Activated T-helper 2 cell treated with anti-CD3 and anti-CD28 coated beads, Interferon-gamma antibody, Interleukin-2, Interleukin-4, amounts not matched to agents 10 μg/mL and 5 μg/mL and 100 μg/mL, durations not matched to agents 14 hours and 24 hours and 36 hours (primary cell): ENCODE results near the gene DOCK9. TPM values are rescaled to one million over a fixed set of nuclear protein-coding genes. Genes with fewer than 3 reads are reported as not detected.
A peak's percentile ranks its signal among the peaks of the same experiment; 100 is the strongest.

Source experiments
- DNase-seq: peaks from one replicate; pipeline ENCODE4 v3.0.0; 2021; ENCODE audit warnings: low spot score
- H3K27ac Mint-ChIP-seq: one replicate; pipeline ENCODE4 v1.8.0; 2021; ENCODE audit warnings: mixed read lengths
- H3K27me3 Mint-ChIP-seq: one replicate; pipeline ENCODE4 v1.8.0; 2021; ENCODE audit warnings: low read depth, mixed read lengths
- H3K36me3 Mint-ChIP-seq: one replicate; pipeline ENCODE4 v1.8.0; 2021; ENCODE audit warnings: low read depth, mixed read lengths
- H3K4me1 Mint-ChIP-seq: one replicate; pipeline ENCODE4 v1.8.0; 2021; ENCODE audit warnings: low read depth, mixed read lengths
- H3K4me3 Mint-ChIP-seq: one replicate; pipeline ENCODE4 v1.8.0; 2021; ENCODE audit warnings: low read depth, mild to moderate bottlenecking, moderate library complexity, mixed read lengths
- H3K9me3 Mint-ChIP-seq: one replicate; pipeline ENCODE4 v1.8.0; 2021; ENCODE audit warnings: mixed read lengths
- intact Hi-C: fragments of 100-400 bp; cut with micrococcal nuclease; formaldehyde crosslinking; loops from one replicate; pipeline ENCODE4 v1.15.1; 2023
- total RNA-seq: library from RNA; stranded (reverse); gene quantifications from 2 replicates; pipeline ENCODE4 v1.2.3, GENCODE V29; 2022

DOCK9 gene
- total RNA-seq, 1 donor from 2014 or later = 40.7 TPM

- no peak overlapping the region for H3K4me3 Mint-ChIP-seq
- peaks cover 85% of the 10 kb centered on the region for H3K36me3 Mint-ChIP-seq
- peaks cover 8% of the 10 kb centered on the region for H3K9me3 Mint-ChIP-seq
- intact Hi-C loops = loop anchor here (10.0 kb wide), 1 partner anchor 556 kb away; no protein-coding TSS in a partner anchor
- H3K27ac Mint-ChIP-seq = no peak overlapping the region
- no peaks in the 10 kb centered on the region for H3K27me3 Mint-ChIP-seq
- DNase-seq = no peak
- H3K4me1 Mint-ChIP-seq = peaks cover 27% of the 10 kb centered on the region
Measured at GRCh38 chr13:98878486-98879126, 99.3 kb downstream of the DOCK9 start.

- Mint-ChIP-seq H3K36me3 (peaks cover 87% of the 10 kb centered on the region), H3K27ac (no peak overlapping the region), H3K9me3 (peaks cover 14% of the 10 kb centered on the region), H3K27me3 (no peaks in the 10 kb centered on the region), H3K4me3 (no peak overlapping the region), H3K4me1 (peaks cover 31% of the 10 kb centered on the region)
- DNase-seq = no peak
- intact Hi-C loops = loop anchor here (10.0 kb wide), 1 partner anchor 557 kb away; no protein-coding TSS in a partner anchor
Measured at GRCh38 chr13:98877936-98878335, 99.9 kb downstream of the DOCK9 start.

DNA sequence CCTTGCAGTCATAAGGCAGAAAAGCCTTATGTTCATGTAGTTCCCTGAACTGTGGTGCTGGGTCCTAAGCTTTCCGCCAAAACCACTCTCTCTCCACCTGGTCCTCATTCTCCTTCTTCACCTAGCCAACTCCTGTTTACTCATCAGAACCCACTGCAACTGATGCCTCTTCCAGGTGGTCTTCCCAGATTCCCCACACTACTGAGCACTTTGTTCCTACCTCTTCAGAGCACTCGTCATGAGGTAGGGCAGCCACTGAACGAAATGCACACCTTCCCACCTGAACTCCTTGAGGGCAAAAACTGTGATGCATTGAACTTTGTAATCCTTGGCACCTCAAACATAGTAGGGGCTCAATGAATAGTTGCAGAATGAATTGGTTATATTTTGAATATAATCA, 100.4 kb downstream of the DOCK9 start:
- peaks cover 87% of the 10 kb centered on the region for H3K36me3 Mint-ChIP-seq

GRCh38 chr13:98875146-98875729, 102.6 kb downstream of the DOCK9 start:
- Mint-ChIP-seq H3K4me1 (peaks cover 31% of the 10 kb centered on the region), H3K4me3 (peak overlapping the region; percentile 27)

More for the DNA sequence above, 100.4 kb downstream of the DOCK9 start:
- Mint-ChIP-seq H3K4me3 (no peak overlapping the region), H3K27ac (no peak overlapping the region), H3K9me3 (peaks cover 15% of the 10 kb centered on the region), H3K27me3 (no peaks in the 10 kb centered on the region), H3K4me1 (peaks cover 31% of the 10 kb centered on the region)
- intact Hi-C loops = loop anchor here (10.0 kb wide), 1 partner anchor 557 kb away; no protein-coding TSS in a partner anchor
- DNase-seq = no peak

GRCh38 chr13:98874029-98874397, 103.9 kb downstream of the DOCK9 start:
- Mint-ChIP-seq H3K36me3 (peaks cover 80% of the 10 kb centered on the region), H3K9me3 (peaks cover 15% of the 10 kb centered on the region), H3K4me1 (peaks cover 37% of the 10 kb centered on the region), H3K4me3 (no peak overlapping the region), H3K27me3 (no peaks in the 10 kb centered on the region), H3K27ac (peak overlapping the region; percentile 72)
- intact Hi-C loops = loop anchor here (2.0 to 10.0 kb wide), 4 partner anchors 17 to 561 kb away; no protein-coding TSS in a partner anchor
- DNase-seq = no peak

More at GRCh38 chr13:98875146-98875729, 102.6 kb downstream of the DOCK9 start:
- H3K27me3 Mint-ChIP-seq = no peaks in the 10 kb centered on the region
- H3K9me3 Mint-ChIP-seq = peaks cover 15% of the 10 kb centered on the region
- intact Hi-C loops = loop anchor here (1.0 to 10.0 kb wide), 5 partner anchors 16 to 560 kb away; no protein-coding TSS in a partner anchor
- peaks cover 86% of the 10 kb centered on the region for H3K36me3 Mint-ChIP-seq
- no peak for DNase-seq
- H3K27ac Mint-ChIP-seq = peak overlapping the region; percentile 84

- Mint-ChIP-seq H3K27ac (peak overlapping the region; percentile 72), H3K27me3 (no peaks in the 10 kb centered on the region), H3K9me3 (peaks cover 15% of the 10 kb centered on the region), H3K4me1 (peaks cover 37% of the 10 kb centered on the region), H3K4me3 (no peak overlapping the region), H3K36me3 (peaks cover 77% of the 10 kb centered on the region)
- no peak for DNase-seq
- intact Hi-C loops = loop anchor here (2.0 to 10.0 kb wide), 4 partner anchors 17 to 561 kb away; no protein-coding TSS in a partner anchor
Measured at GRCh38 chr13:98873377-98874028, 104.4 kb downstream of the DOCK9 start.

- H3K4me1 Mint-ChIP-seq = peaks cover 35% of the 10 kb centered on the region
- H3K27me3 Mint-ChIP-seq = no peaks in the 10 kb centered on the region
- intact Hi-C loops = loop anchor here (10.0 kb wide), 1 partner anchor 563 kb away; no protein-coding TSS in a partner anchor
- H3K4me3 Mint-ChIP-seq = no peak overlapping the region
- H3K27ac Mint-ChIP-seq = no peak overlapping the region
- peaks cover 78% of the 10 kb centered on the region for H3K36me3 Mint-ChIP-seq
- H3K9me3 Mint-ChIP-seq = peaks cover 15% of the 10 kb centered on the region
- no peak for DNase-seq
Measured at GRCh38 chr13:98871727-98872126, 106.1 kb downstream of the DOCK9 start.

DNA sequence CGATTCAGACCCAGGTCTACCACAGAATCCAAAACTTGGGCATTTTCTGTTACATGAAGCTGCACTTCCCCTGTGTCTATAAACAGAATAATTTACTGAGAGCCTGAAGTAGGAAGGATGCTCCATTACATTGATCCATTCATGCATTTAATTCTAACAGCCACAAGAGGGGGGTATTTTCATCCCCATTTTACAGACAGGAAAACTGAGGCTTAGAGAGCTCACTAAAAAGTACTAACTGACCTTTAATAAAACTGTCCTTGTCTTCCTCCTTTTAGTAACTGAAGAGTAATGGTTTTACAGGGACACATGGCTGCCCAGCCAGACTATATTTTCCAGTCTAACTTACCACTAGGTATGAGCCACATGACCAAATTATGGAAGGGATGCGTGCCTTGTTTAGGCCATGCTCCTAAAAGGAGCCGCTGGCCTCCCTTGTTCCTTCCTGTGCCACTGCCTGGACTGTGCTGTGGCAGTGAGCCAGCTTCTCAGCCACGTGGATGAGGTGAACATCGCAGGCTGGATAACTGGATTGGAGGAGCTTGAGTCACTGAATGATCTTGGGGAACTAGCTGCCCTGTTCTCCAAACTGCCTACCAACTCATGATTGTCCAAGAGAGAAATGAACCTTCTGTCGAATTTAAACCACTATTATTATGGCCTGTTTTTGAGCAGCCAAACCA, 108.3 kb downstream of the DOCK9 start:
- peaks cover 80% of the 10 kb centered on the region for H3K36me3 Mint-ChIP-seq
- intact Hi-C loops = loop anchor here (1.0 to 10.0 kb wide), 3 partner anchors 164 to 565 kb away; no protein-coding TSS in a partner anchor

DNA sequence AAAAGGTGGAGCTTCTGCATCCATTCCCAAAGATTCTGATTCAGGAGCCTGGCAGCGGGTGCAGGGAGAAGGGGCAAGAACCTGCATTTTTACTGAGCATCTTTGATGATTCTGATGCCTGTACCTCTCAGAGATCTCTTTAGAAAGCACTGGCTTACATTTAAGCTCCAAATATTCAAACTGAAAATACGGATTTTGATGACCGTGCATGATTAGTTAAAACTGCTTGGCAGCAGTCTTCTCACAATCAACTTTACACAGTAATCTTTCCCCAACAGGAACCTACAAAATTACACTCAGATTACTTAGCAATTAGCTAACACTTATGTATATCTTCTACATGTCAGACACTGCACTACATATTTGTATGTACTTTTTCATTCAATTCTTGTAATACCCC, 108.9 kb downstream of the DOCK9 start:
- peaks cover 15% of the 10 kb centered on the region for H3K4me1 Mint-ChIP-seq
- DNase-seq = no peak
- peaks cover 10% of the 10 kb centered on the region for H3K9me3 Mint-ChIP-seq
- H3K4me3 Mint-ChIP-seq = no peak overlapping the region
- no peak overlapping the region for H3K27ac Mint-ChIP-seq
- peaks cover 78% of the 10 kb centered on the region for H3K36me3 Mint-ChIP-seq
- no peaks in the 10 kb centered on the region for H3K27me3 Mint-ChIP-seq
- intact Hi-C loops = loop anchor here (1.0 to 5.0 kb wide), 2 partner anchors 164 to 393 kb away; no protein-coding TSS in a partner anchor

More for the DNA sequence above, 108.3 kb downstream of the DOCK9 start:
- DNase-seq = no peak
- Mint-ChIP-seq H3K4me3 (no peak overlapping the region), H3K4me1 (peaks cover 21% of the 10 kb centered on the region), H3K27me3 (no peaks in the 10 kb centered on the region), H3K27ac (no peak overlapping the region), H3K9me3 (peaks cover 11% of the 10 kb centered on the region)

DNA sequence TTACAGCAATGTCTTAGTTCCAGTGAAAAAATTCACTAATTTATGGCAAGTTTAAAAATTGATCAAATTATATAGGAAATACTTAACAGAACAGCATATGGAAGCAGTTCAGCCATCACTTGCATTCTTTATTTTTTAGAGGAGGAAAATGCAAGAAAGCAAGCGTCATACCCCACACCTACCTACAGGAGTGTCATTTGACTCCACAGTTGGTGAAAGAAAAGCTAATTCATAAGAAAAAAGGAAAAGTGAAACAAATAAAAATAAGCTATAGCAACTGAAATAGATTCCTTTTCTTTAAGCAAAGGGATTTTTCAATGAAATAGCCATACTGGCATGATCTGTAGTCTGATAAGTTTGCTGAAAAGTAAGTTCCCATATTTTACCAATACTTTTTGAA, 111.0 kb downstream of the DOCK9 start:
- H3K9me3 Mint-ChIP-seq = no peaks in the 10 kb centered on the region
- H3K27me3 Mint-ChIP-seq = no peaks in the 10 kb centered on the region
- no peak overlapping the region for H3K4me3 Mint-ChIP-seq
- DNase-seq = no peak
- H3K36me3 Mint-ChIP-seq = peaks cover 72% of the 10 kb centered on the region
- peaks cover 8% of the 10 kb centered on the region for H3K4me1 Mint-ChIP-seq
- H3K27ac Mint-ChIP-seq = no peak overlapping the region
- intact Hi-C loops = loop anchor here (5.0 kb wide), 1 partner anchor 395 kb away; no protein-coding TSS in a partner anchor

- DNase-seq = no peak
- H3K9me3 Mint-ChIP-seq = no peaks in the 10 kb centered on the region
- no peak overlapping the region for H3K27ac Mint-ChIP-seq
- H3K4me3 Mint-ChIP-seq = no peak overlapping the region
- H3K36me3 Mint-ChIP-seq = peaks cover 81% of the 10 kb centered on the region
- H3K27me3 Mint-ChIP-seq = no peaks in the 10 kb centered on the region
- H3K4me1 Mint-ChIP-seq = peaks cover under 1% of the 10 kb centered on the region
- intact Hi-C loops = no loop called here
Measured at GRCh38 chr13:98860491-98860890, 117.4 kb downstream of the DOCK9 start.

DNA sequence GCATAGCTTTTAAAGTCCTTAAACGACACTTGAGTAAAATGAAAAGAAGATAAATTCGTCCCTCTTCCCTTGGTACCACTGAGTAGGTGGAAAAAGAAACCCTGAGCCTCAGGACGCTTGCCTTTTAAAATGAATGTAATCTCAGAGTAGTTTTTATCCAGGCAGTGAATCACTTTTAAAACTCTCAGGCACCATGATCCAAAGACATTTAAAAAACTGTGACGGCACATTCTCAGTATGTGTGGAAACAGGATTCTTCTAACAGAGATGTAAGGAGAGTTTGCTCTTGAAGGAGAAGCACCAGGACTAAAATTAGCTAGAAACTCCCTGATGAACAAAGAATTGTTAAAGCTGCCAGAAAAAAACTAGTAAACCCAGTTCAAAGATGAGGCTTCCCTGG, 119.7 kb downstream of the DOCK9 start:
- no peaks in the 10 kb centered on the region for H3K9me3 Mint-ChIP-seq
- intact Hi-C loops = no loop called here
- no peak overlapping the region for H3K27ac Mint-ChIP-seq
- H3K4me3 Mint-ChIP-seq = no peak overlapping the region
- H3K36me3 Mint-ChIP-seq = peaks cover 87% of the 10 kb centered on the region
- peaks cover 11% of the 10 kb centered on the region for H3K4me1 Mint-ChIP-seq
- no peaks in the 10 kb centered on the region for H3K27me3 Mint-ChIP-seq
- DNase-seq = no peak
